ENCODE measurements around the gene ZDHHC6. TPM values are rescaled to one million over a fixed set of nuclear protein-coding genes. Genes with fewer than 3 reads are reported as not detected.
"Not testable (repeated sequence)": the region's sequence is repeated elsewhere in the genome, so short reads cannot be mapped to it uniquely, and the experiment has no call there.

The ZDHHC6 gene
- total RNA-seq, 1 donor from 2014 or later = 51.6 TPM

- intact Hi-C loops (cut with micrococcal nuclease) = no loop called here
Observed at GRCh38 chr10:112393827-112394226, 52.9 kb downstream of the ZDHHC6 start.

- intact Hi-C loops (cut with micrococcal nuclease) = no loop called here
Observed at GRCh38 chr10:112393341-112393740, 53.4 kb downstream of the ZDHHC6 start.

- intact Hi-C loops (cut with micrococcal nuclease) = no loop called here
Observed at GRCh38 chr10:112390125-112390703, 56.5 kb downstream of the ZDHHC6 start.

GRCh38 chr10:112389271-112389822 lies 57.4 kb downstream of the ZDHHC6 start:
- intact Hi-C loops (cut with micrococcal nuclease) = loop anchor here (1.0 kb wide), 2 partner anchors 13 to 58 kb away; partner anchors contain the start of gene VTI1A

- intact Hi-C loops (cut with micrococcal nuclease) = no loop called here
Observed at GRCh38 chr10:112388548-112388947, 58.2 kb downstream of the ZDHHC6 start.

- intact Hi-C loops (cut with micrococcal nuclease) = not testable (repeated sequence)
Observed at GRCh38 chr10:112388056-112388455, 58.7 kb downstream of the ZDHHC6 start.

- intact Hi-C loops (cut with micrococcal nuclease) = no loop called here
Observed at GRCh38 chr10:112385201-112385600, 61.5 kb downstream of the ZDHHC6 start.

GRCh38 chr10:112384141-112384540 lies 62.6 kb downstream of the ZDHHC6 start:
- intact Hi-C loops (cut with micrococcal nuclease) = no loop called here

GRCh38 chr10:112383325-112383724 lies 63.4 kb downstream of the ZDHHC6 start:
- intact Hi-C loops (cut with micrococcal nuclease) = no loop called here

GRCh38 chr10:112382515-112383235 lies 64.0 kb downstream of the ZDHHC6 start:
- intact Hi-C loops (cut with micrococcal nuclease) = no loop called here

Other genes with a start within 250 kb of the ZDHHC6 start
- gene TECTB, start 163.5 kb downstream of the ZDHHC6 start, total RNA-seq = not detected in 2 replicates
- gene ACSL5, start 72.8 kb downstream of the ZDHHC6 start, total RNA-seq = 70.9 and 71.8 TPM in 2 replicates
- gene VTI1A, start 301 bp upstream of the ZDHHC6 start, total RNA-seq = 46.4 and 48.5 TPM in 2 replicates